RWPE1 (cell line): ENCODE measurements around the gene EDC3.

Experiments used
- CTCF ChIA-PET: fragments of 350-600 bp; sonication (Branson Sonifier 250); formaldehyde crosslinking; extraction: SDS; loops from one replicate; lab custom pipeline; 2021; lab: Yijun Ruan, JAX
- POLR2A ChIA-PET: fragments of 400-600 bp; formaldehyde crosslinking; extraction: SDS; loops from one replicate; lab custom pipeline; 2020; ENCODE audit warnings: antibody characterized with exemption; ENCODE audit not compliant: low non-redundant PET; lab: Yijun Ruan, JAX
- DNase-seq: peaks from one replicate; pipeline ENCODE4 v3.0.0; 2012; ENCODE audit warnings: low spot score
- H3K27ac ChIP-seq: fragments of 450-650 bp; 2 replicates; pipeline ENCODE4 v1.5.1; 2017
- TF ChIP-seq, protein P1 (sequence below): fragments of 450-650 bp; conservative IDR thresholded peaks from 2 replicates; pipeline ENCODE4 v1.5.1; 2017; ENCODE audit warnings: low read depth, mild to moderate bottlenecking

Gene EDC3

GRCh38 chr15:74683758-74684157 lies 12.1 kb downstream of the EDC3 start:
- no peak overlapping the region for H3K27ac ChIP-seq
- DNase-seq: no peak
- ChIA-PET POLR2A (interaction anchor here (0.6 kb wide), 1 partner anchor 653 kb away, joined by 18 read pairs; no protein-coding TSS in a partner anchor), CTCF (interaction anchor here (0.6 kb wide), 1 partner anchor 87 kb away, joined by 4 read pairs; no protein-coding TSS in a partner anchor)
- TF ChIP-seq, protein P1, sequence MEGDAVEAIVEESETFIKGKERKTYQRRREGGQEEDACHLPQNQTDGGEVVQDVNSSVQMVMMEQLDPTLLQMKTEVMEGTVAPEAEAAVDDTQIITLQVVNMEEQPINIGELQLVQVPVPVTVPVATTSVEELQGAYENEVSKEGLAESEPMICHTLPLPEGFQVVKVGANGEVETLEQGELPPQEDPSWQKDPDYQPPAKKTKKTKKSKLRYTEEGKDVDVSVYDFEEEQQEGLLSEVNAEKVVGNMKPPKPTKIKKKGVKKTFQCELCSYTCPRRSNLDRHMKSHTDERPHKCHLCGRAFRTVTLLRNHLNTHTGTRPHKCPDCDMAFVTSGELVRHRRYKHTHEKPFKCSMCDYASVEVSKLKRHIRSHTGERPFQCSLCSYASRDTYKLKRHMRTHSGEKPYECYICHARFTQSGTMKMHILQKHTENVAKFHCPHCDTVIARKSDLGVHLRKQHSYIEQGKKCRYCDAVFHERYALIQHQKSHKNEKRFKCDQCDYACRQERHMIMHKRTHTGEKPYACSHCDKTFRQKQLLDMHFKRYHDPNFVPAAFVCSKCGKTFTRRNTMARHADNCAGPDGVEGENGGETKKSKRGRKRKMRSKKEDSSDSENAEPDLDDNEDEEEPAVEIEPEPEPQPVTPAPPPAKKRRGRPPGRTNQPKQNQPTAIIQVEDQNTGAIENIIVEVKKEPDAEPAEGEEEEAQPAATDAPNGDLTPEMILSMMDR: no peak

DNA sequence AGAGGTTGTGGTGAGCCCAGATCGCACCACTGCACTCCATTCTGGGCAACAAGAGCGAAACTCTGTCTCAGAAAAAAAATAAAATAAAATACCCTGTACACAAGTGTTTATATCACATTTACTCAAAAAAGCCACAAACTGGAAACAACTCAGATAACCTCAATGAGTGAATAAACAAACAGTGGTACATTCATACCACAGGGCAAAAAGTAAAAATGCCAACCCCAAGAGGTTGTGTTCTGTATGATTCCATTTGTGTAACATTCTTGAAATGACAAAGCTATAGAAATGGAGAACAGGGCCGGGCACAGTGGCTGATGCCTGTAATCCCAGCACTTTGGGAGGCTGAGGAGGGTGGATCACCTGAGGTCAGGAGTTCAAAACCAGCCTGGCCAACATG lies 12.9 kb downstream of the EDC3 start:
- CTCF ChIA-PET: no interaction called here
- no peak for DNase-seq
- POLR2A ChIA-PET: interaction anchor here (0.6 kb wide), 1 partner anchor 654 kb away, joined by 18 read pairs; no protein-coding TSS in a partner anchor

GRCh38 chr15:74680456-74680855 lies 15.4 kb downstream of the EDC3 start:
- ChIA-PET POLR2A (no interaction called here), CTCF (interaction anchor here (0.6 kb wide), 1 partner anchor 10 kb away, joined by 3 read pairs; no protein-coding TSS in a partner anchor)
- TF ChIP-seq, protein P1: no peak
- no peak for DNase-seq
- no peak overlapping the region for H3K27ac ChIP-seq

More for the DNA sequence above, 12.9 kb downstream of the EDC3 start:
- TF ChIP-seq, protein P1: no peak
- no peak overlapping the region for H3K27ac ChIP-seq

GRCh38 chr15:74676801-74677200 lies 19.0 kb downstream of the EDC3 start:
- TF ChIP-seq, protein P1: no peak
- DNase-seq: no peak
- CTCF ChIA-PET: interaction anchor here (0.7 kb wide), 1 partner anchor 17 kb away, joined by 3 read pairs; no protein-coding TSS in a partner anchor
- no peak overlapping the region for H3K27ac ChIP-seq
- POLR2A ChIA-PET: no interaction called here

- CTCF ChIA-PET: interaction anchor here (0.7 kb wide), 1 partner anchor 147 kb away, joined by 3 read pairs; no protein-coding TSS in a partner anchor
- no peak for DNase-seq
- TF ChIP-seq, protein P1: no peak
- POLR2A ChIA-PET: no interaction called here
- no peak overlapping the region for H3K27ac ChIP-seq
Observed at GRCh38 chr15:74674161-74674560, 21.7 kb downstream of the EDC3 start.

GRCh38 chr15:74669627-74670026 lies 26.2 kb downstream of the EDC3 start:
- TF ChIP-seq, protein P1: no peak
- CTCF ChIA-PET: interaction anchor here (0.6 to 0.7 kb wide), 2 partner anchors 23 to 93 kb away, joined by 3 read pairs; no protein-coding TSS in a partner anchor
- no peak overlapping the region for H3K27ac ChIP-seq
- POLR2A ChIA-PET: no interaction called here
- no peak for DNase-seq
